Measurements from ENCODE around the gene HHAT.

HHAT gene

GRCh38 chr1:210617293-210617692, 288.6 kb downstream of the HHAT start:
- no peak for DNase-seq

- DNase-seq = no peak
Measured at GRCh38 chr1:210618369-210618768, 289.7 kb downstream of the HHAT start.

- DNase-seq = no peak
Measured at GRCh38 chr1:210620867-210621488, 292.3 kb downstream of the HHAT start.

- DNase-seq = no peak
Measured at GRCh38 chr1:210621712-210622111, 293.0 kb downstream of the HHAT start.

GRCh38 chr1:210624722-210625121, 296.0 kb downstream of the HHAT start:
- no peak for DNase-seq

- DNase-seq = no peak
Measured at GRCh38 chr1:210625715-210626114, 297.0 kb downstream of the HHAT start.

GRCh38 chr1:210626341-210626740, 297.6 kb downstream of the HHAT start:
- no peak for DNase-seq

- DNase-seq = no peak
Measured at GRCh38 chr1:210627755-210628154, 299.1 kb downstream of the HHAT start.

- DNase-seq = no peak
Measured at GRCh38 chr1:210629276-210629675, 300.6 kb downstream of the HHAT start.

GRCh38 chr1:210631399-210631798, 302.7 kb downstream of the HHAT start:
- no peak for DNase-seq

- no peak for DNase-seq
Measured at GRCh38 chr1:210633140-210633539, 304.4 kb downstream of the HHAT start.

- no peak for DNase-seq
Measured at GRCh38 chr1:210633636-210634035, 304.9 kb downstream of the HHAT start.

- DNase-seq = no peak
Measured at GRCh38 chr1:210635108-210635507, 306.4 kb downstream of the HHAT start.

GRCh38 chr1:210641582-210641981, 312.9 kb downstream of the HHAT start:
- no peak for DNase-seq

GRCh38 chr1:210645582-210646257, 317.0 kb downstream of the HHAT start:
- DNase-seq = no peak

- peak; percentile 14 for DNase-seq
Measured at GRCh38 chr1:210646258-210646616, 317.5 kb downstream of the HHAT start.

- DNase-seq = no peak
Measured at GRCh38 chr1:210647406-210648333, 319.0 kb downstream of the HHAT start.

- no peak for DNase-seq
Measured at GRCh38 chr1:210648588-210649269, 320.0 kb downstream of the HHAT start.

- no peak for DNase-seq
Measured at GRCh38 chr1:210650403-210650802, 321.7 kb downstream of the HHAT start.

- no peak for DNase-seq
Measured at GRCh38 chr1:210652329-210652954, 323.7 kb downstream of the HHAT start.

GRCh38 chr1:210653771-210654170, 325.1 kb downstream of the HHAT start:
- peak; percentile 1 for DNase-seq

GRCh38 chr1:210654176-210654981, 325.7 kb downstream of the HHAT start:
- no peak for DNase-seq
